Heart left ventricle (tissue), 13 donors: Measurements from ENCODE around the gene VEGFC.

Experiments
- CTCF ChIP-seq, 12 donors: fragments of 200-600 bp; sonication (generic) in 4 of 12; IDR thresholded peaks; one replicate each; pipeline versions ENCODE4 v1.5.0 to v1.8.0; 2018 to 2022; ENCODE audit warnings: antibody characterized with exemption in 12 of 12, mild to moderate bottlenecking in 5 of 12
- POLR2A ChIP-seq, 2 donors: fragments of 450-650 bp; IDR thresholded peaks; one replicate each; pipeline ENCODE4 v1.6.1; 2017; ENCODE audit warnings: antibody characterized with exemption in 2 of 2, mild to moderate bottlenecking in 2 of 2, moderate library complexity in 2 of 2
- donor health status: ischemic (EF 13 %, LVEDD 7.1; RV severe dilation, severe dysfunction).
- donor health status: DM: no; HTN: yes; CAD: no.
- donor health status: DM: no; HTN: no; CAD: no.
- donor health status: ischemic (EF 25% LVEDD 6.9; RV normal size, moderate dysfunction).
- donor health status: ischemic (EF 25% LVEDD 5.7; RV mildly dilated, moderate dysfunction).
- donor health status: ischemic (EF 35%, LVEDD 5.7; RV mildly dilated, moderate dysfunction).
- donor health status: nonischemic (EF 11% LVEDD 7.7; RV severe dilation, severe dysfunction).
- donor health status: DM: yes; HTN: yes; CAD: no.
- donor health status: PGD.
- donor health status: ischemic (EF 29% LVEDD 5.4; RV normal size, mild dysfunction).
- donor health status: nonischemic (EF 23%, LVEDD 6.1; RV moderate dilation, normal function).

- TF ChIP-seq CTCF (IDR thresholded peaks at IDR 0.05) (no peak), POLR2A (IDR thresholded peaks at IDR 0.05) (no peak)
These were observed 51.5 kb downstream of the VEGFC start for GRCh38 chr4:176741253-176741652.
